OCI-LY3 (cell line): Measurements from ENCODE around the gene SEMA5B.

Source experiments
- EZH2phosphoT487 ChIP-seq: fragments of 200-600 bp; shearing (Covaris generic); IDR thresholded peaks from 2 replicates; pipeline ENCODE4 v1.6.1; 2018; ENCODE audit warnings: antibody characterized with exemption, mixed run types, low read depth
- TF ChIP-seq, protein P1 (sequence below): fragments of 200-600, 300-600 bp; sonication (generic); IDR thresholded peaks from 2 replicates; pipeline ENCODE4 v1.5.1; 2014; ENCODE audit warnings: antibody characterized with exemption, low read length, low read depth

DNA sequence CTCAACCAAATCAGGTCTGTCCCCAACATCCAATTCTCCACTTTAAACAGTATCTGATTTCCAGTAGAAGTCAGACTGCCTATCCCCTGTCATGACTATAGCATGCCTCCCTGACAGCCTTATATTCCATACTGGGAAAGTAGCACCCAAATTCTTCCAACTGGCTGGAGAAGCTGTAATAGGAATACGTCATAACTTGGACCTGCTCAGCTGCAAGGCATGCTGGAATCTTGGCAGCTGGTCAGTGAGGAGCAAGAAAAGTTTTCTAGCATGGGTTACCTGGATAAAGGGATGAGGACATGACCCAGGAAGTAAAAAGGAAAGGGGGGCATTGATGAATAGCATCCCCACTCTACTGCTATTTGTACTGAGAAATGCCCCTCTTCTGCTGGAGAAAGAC lies 8.9 kb downstream of the SEMA5B start:
- no peak for TF ChIP-seq EZH2phosphoT487
- TF ChIP-seq, protein P1, sequence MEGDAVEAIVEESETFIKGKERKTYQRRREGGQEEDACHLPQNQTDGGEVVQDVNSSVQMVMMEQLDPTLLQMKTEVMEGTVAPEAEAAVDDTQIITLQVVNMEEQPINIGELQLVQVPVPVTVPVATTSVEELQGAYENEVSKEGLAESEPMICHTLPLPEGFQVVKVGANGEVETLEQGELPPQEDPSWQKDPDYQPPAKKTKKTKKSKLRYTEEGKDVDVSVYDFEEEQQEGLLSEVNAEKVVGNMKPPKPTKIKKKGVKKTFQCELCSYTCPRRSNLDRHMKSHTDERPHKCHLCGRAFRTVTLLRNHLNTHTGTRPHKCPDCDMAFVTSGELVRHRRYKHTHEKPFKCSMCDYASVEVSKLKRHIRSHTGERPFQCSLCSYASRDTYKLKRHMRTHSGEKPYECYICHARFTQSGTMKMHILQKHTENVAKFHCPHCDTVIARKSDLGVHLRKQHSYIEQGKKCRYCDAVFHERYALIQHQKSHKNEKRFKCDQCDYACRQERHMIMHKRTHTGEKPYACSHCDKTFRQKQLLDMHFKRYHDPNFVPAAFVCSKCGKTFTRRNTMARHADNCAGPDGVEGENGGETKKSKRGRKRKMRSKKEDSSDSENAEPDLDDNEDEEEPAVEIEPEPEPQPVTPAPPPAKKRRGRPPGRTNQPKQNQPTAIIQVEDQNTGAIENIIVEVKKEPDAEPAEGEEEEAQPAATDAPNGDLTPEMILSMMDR, result no peak
